Osteoblast (primary cell): ENCODE results near the gene TMBIM6. TPM values are rescaled to one million over a fixed set of nuclear protein-coding genes. Genes with fewer than 3 reads are reported as not detected.
A peak's percentile ranks its signal among the peaks of the same experiment; 100 is the strongest.
"Not testable (repeated sequence)": the region's sequence is repeated elsewhere in the genome, so short reads cannot be mapped to it uniquely, and the experiment has no call there.

Experiments
- DNase-seq: peaks from one replicate; pipeline ENCODE4 v3.0.0; 2011; ENCODE audit warnings: low spot score, mixed read lengths; ENCODE audit not compliant: insufficient read length; ENCODE audit errors: missing footprints
- H2AFZ ChIP-seq: 2 replicates; pipeline ENCODE4 v1.6.0; 2011; ENCODE audit warnings: mild to moderate bottlenecking, low read length
- H3K27ac ChIP-seq: 2 replicates; pipeline ENCODE4 v1.5.1; 2011; ENCODE audit warnings: mild to moderate bottlenecking, low read depth, low read length, moderate library complexity
- H3K27me3 ChIP-seq: 2 replicates; pipeline ENCODE4 v1.6.0; 2012; ENCODE audit warnings: mild to moderate bottlenecking, control low read depth, inconsistent platforms, low read length, moderate library complexity; ENCODE audit not compliant: insufficient read depth
- H3K36me3 ChIP-seq: 2 replicates; pipeline ENCODE4 v1.5.1; 2011; ENCODE audit warnings: mild to moderate bottlenecking, low read length, control low read depth, moderate library complexity; ENCODE audit not compliant: insufficient read depth
- H3K4me1 ChIP-seq: 2 replicates; pipeline ENCODE4 v1.5.1; 2011; ENCODE audit warnings: mild to moderate bottlenecking, low read length, control low read depth, moderate library complexity; ENCODE audit not compliant: insufficient read depth
- H3K4me2 ChIP-seq: 2 replicates; pipeline ENCODE4 v1.6.0; 2011; ENCODE audit warnings: mild to moderate bottlenecking, low read length; ENCODE audit not compliant: insufficient read depth
- H3K4me3 ChIP-seq: fragments of 200-600 bp; sonication (generic); 3 replicates; pipeline ENCODE4 v1.5.1; 2012; ENCODE audit warnings: mild to moderate bottlenecking, low read length, inconsistent platforms; ENCODE audit not compliant: insufficient read depth
- H3K79me2 ChIP-seq: 2 replicates; pipeline ENCODE4 v1.6.0; 2012; ENCODE audit warnings: mild to moderate bottlenecking, low read length, control low read depth, inconsistent platforms; ENCODE audit not compliant: insufficient read depth
- H3K9me3 ChIP-seq: 2 replicates; pipeline ENCODE4 v1.5.1; 2011; ENCODE audit warnings: low read depth, low read length, control low read depth
- H4K20me1 ChIP-seq: 2 replicates; pipeline ENCODE4 v1.6.0; 2012; ENCODE audit warnings: mild to moderate bottlenecking, low read length, control low read depth; ENCODE audit not compliant: insufficient read depth
- CTCF ChIP-seq: IDR thresholded peaks from 2 replicates; pipeline ENCODE4 v1.5.1; 2011; ENCODE audit warnings: mild to moderate bottlenecking, low read depth, low read length, moderate library complexity; ENCODE audit errors: extremely low read depth
- total RNA-seq: library from RNA; depleted of rRNA; stranded (reverse); fragments of >200 nt; gene quantifications from 2 replicates; pipeline ENCODE4 v1.2.3, GENCODE V29; 2012

Gene TMBIM6
- total RNA-seq, 1 donor: 398 TPM

GRCh38 chr12:49716553-49716952, 24.8 kb upstream of the TMBIM6 start:
- TF ChIP-seq CTCF: no peak
- Histone ChIP-seq H3K9me3 (no peaks in the 10 kb centered on the region), H4K20me1 (no peaks in the 10 kb centered on the region), H3K4me3 (no peak overlapping the region), H3K4me1 (no peaks in the 10 kb centered on the region), H3K36me3 (no peaks in the 10 kb centered on the region), H3K27ac (no peak overlapping the region), H3K27me3 (peaks cover 10% of the 10 kb centered on the region), H2AFZ (no peak overlapping the region), H3K4me2 (no peak overlapping the region), H3K79me2 (no peaks in the 10 kb centered on the region)
- DNase-seq: no peak

- DNase-seq, H3K9me3 ChIP-seq, H3K79me2 ChIP-seq, H3K27ac ChIP-seq, H3K27me3 ChIP-seq, H2AFZ ChIP-seq, H3K36me3 ChIP-seq, H3K4me2 ChIP-seq, H4K20me1 ChIP-seq, H3K4me1 ChIP-seq, H3K4me3 ChIP-seq: not testable (repeated sequence)
Measured at GRCh38 chr12:49717800-49718199, 23.6 kb upstream of the TMBIM6 start.

GRCh38 chr12:49720214-49720613, 21.1 kb upstream of the TMBIM6 start:
- no peaks in the 10 kb centered on the region for H3K79me2 ChIP-seq
- no peak overlapping the region for H3K27ac ChIP-seq
- no peak overlapping the region for H3K4me3 ChIP-seq
- no peaks in the 10 kb centered on the region for H3K4me1 ChIP-seq
- peaks cover 5% of the 10 kb centered on the region for H3K27me3 ChIP-seq
- TF ChIP-seq CTCF: peak; percentile 31
- H3K4me2 ChIP-seq: no peak overlapping the region
- no peak overlapping the region for H2AFZ ChIP-seq
- H4K20me1 ChIP-seq: no peaks in the 10 kb centered on the region
- H3K36me3 ChIP-seq: no peaks in the 10 kb centered on the region
- H3K9me3 ChIP-seq: no peaks in the 10 kb centered on the region
- peak; percentile 51 for DNase-seq

GRCh38 chr12:49721355-49721754, 20.0 kb upstream of the TMBIM6 start:
- not testable (repeated sequence) for H3K9me3 ChIP-seq, H3K4me1 ChIP-seq, H4K20me1 ChIP-seq, H3K79me2 ChIP-seq, H3K27ac ChIP-seq, H3K36me3 ChIP-seq, H3K27me3 ChIP-seq, H3K4me2 ChIP-seq, DNase-seq, H3K4me3 ChIP-seq, H2AFZ ChIP-seq

- DNase-seq: no peak
- H3K4me2 ChIP-seq: no peak overlapping the region
- H2AFZ ChIP-seq: no peak overlapping the region
- no peaks in the 10 kb centered on the region for H3K79me2 ChIP-seq
- no peak overlapping the region for H3K27ac ChIP-seq
- H3K4me3 ChIP-seq: no peak overlapping the region
- H3K9me3 ChIP-seq: no peaks in the 10 kb centered on the region
- no peak for TF ChIP-seq CTCF
- H3K27me3 ChIP-seq: peaks cover 2% of the 10 kb centered on the region
- no peaks in the 10 kb centered on the region for H4K20me1 ChIP-seq
- H3K4me1 ChIP-seq: no peaks in the 10 kb centered on the region
- H3K36me3 ChIP-seq: no peaks in the 10 kb centered on the region
Measured at GRCh38 chr12:49728446-49728845, 12.9 kb upstream of the TMBIM6 start.
